Measurements from ENCODE around the gene ZNF217. TPM values are rescaled to one million over a fixed set of nuclear protein-coding genes. Genes with fewer than 3 reads are reported as not detected.

The ZNF217 gene
- total and polyA plus RNA-seq, 9 of the 15 experiments (the other 6 are each of a cell fraction or from before 2014, with no cell fraction given), result 3.0 to 41.8 (median 16.8) TPM

DNA sequence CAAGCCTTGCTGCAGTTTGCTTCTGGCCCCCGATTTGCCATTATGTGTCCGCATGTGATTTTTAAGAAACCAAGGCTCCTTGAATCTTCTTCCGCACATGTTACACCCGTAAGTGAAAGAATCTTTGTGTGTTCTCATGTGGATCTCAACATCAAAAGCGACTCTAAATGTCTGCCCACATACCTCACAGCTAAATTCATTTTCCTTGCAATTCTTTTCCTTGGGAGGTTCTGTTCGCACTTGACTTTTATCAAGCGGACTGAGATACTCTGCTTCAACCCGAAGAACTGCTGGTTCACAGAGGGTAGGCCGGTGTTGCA, 11.4 kb downstream of the ZNF217 start:
- WGBS (ENCODE audit: insufficient coverage, low coverage, missing lambda C conversion rate), result 99% methylated on average over 9 of the region's 9 CpGs
- Histone ChIP-seq H3K79me2 (ENCODE audit: control insufficient read depth, insufficient read depth, low read length) (peaks cover 99% of the 10 kb centered on the region), H2AFZ (ENCODE audit: low read depth, low read length) (no peak overlapping the region), H3K4me2 (ENCODE audit: insufficient read depth, low read length) (no peak overlapping the region), H3K9me1 (ENCODE audit: control insufficient read depth, insufficient read depth, low read length) (no peaks in the 10 kb centered on the region), H3K4me3 (no peak overlapping the region), H3K9me3 (replicated peaks; ENCODE audit: control insufficient read depth, insufficient read depth, low read depth, low read length) (no peaks in the 10 kb centered on the region), H3K36me3 (ENCODE audit: control insufficient read depth, insufficient read depth, low read length) (peaks cover 67% of the 10 kb centered on the region), H3K4me1 (replicated peaks in 1 of 2; ENCODE audit: control insufficient read depth in 2 of 2, insufficient read depth in 2 of 2, low read length in 2 of 2) (peaks cover 8 to 24% of the 10 kb centered on the region in 2 experiments; a peak in 4 of 5 replicates), H3K9ac (ENCODE audit: insufficient read depth in 1 of 2, low read depth in 2 of 2, low read length in 2 of 2) (peak overlapping the region in 1 of 2 experiments; percentile 43; a peak in 1 of 4 replicates), H4K20me1 (replicated peaks; ENCODE audit: control insufficient read depth, insufficient read depth, low read length) (peaks cover 3% of the 10 kb centered on the region; the same call in 1 of the 2 replicates), H3K27me3 (ENCODE audit: control insufficient read depth in 2 of 2, insufficient read depth in 2 of 2, low read length in 2 of 2) (no peaks in the 10 kb centered on the region), H3K27ac (ENCODE audit: extremely low read depth, low read depth, low read length) (no peak overlapping the region)
- ChIA-PET POLR2A (interaction anchor here (0.9 to 1.4 kb wide), 2 partner anchors 11 to 330 kb away, joined by 3 to 4 read pairs; no protein-coding TSS in a partner anchor), CTCF (ENCODE audit: low intra/inter-chr PET ratio) (no interaction called here)
- intact Hi-C loops (cut with micrococcal nuclease), result no loop called here
- DNase-seq (ENCODE audit: extremely low read depth in 1 of 4, low spot score in 3 of 4), result no peak
- FAIRE-seq, result no peak
- in situ Hi-C loops (cut with MboI), result no loop called here
- BruUV-seq (replicated peaks), result no TSS peak
- ATAC-seq, result no peak
- TF ChIP-seq PRMT5 (CRISPR knock-in tag; IDR thresholded peaks at IDR 0.05) (no peak), NRF1 (conservative IDR thresholded peaks at IDR 0.05 in 1 of 2, IDR thresholded peaks at IDR 0.05 in 1 of 2) (no peak), KLF16 (IDR thresholded peaks at IDR 0.05) (no peak), ZNF165 (CRISPR knock-in tag; IDR thresholded peaks at IDR 0.05; ENCODE audit: borderline replicate concordance) (no peak), SETDB1 (IDR thresholded peaks at IDR 0.05; ENCODE audit: low read length) (no peak), BCOR (IDR thresholded peaks at IDR 0.05) (no peak), SMAD4 (CRISPR knock-in tag; conservative IDR thresholded peaks at IDR 0.05) (no peak), NCOA1 (IDR thresholded peaks at IDR 0.05; ENCODE audit: low read depth) (no peak), HDAC6 (IDR thresholded peaks at IDR 0.05; ENCODE audit: low read depth, low read length) (no peak), POU5F1 (IDR thresholded peaks at IDR 0.05; ENCODE audit: borderline replicate concordance, low read depth, low read length, partially characterized antibody) (no peak), FIP1L1 (IDR thresholded peaks at IDR 0.05; ENCODE audit: low read depth, low read length, poor library complexity, severe bottlenecking) (no peak)
- TF ChIP-seq, protein P1, sequence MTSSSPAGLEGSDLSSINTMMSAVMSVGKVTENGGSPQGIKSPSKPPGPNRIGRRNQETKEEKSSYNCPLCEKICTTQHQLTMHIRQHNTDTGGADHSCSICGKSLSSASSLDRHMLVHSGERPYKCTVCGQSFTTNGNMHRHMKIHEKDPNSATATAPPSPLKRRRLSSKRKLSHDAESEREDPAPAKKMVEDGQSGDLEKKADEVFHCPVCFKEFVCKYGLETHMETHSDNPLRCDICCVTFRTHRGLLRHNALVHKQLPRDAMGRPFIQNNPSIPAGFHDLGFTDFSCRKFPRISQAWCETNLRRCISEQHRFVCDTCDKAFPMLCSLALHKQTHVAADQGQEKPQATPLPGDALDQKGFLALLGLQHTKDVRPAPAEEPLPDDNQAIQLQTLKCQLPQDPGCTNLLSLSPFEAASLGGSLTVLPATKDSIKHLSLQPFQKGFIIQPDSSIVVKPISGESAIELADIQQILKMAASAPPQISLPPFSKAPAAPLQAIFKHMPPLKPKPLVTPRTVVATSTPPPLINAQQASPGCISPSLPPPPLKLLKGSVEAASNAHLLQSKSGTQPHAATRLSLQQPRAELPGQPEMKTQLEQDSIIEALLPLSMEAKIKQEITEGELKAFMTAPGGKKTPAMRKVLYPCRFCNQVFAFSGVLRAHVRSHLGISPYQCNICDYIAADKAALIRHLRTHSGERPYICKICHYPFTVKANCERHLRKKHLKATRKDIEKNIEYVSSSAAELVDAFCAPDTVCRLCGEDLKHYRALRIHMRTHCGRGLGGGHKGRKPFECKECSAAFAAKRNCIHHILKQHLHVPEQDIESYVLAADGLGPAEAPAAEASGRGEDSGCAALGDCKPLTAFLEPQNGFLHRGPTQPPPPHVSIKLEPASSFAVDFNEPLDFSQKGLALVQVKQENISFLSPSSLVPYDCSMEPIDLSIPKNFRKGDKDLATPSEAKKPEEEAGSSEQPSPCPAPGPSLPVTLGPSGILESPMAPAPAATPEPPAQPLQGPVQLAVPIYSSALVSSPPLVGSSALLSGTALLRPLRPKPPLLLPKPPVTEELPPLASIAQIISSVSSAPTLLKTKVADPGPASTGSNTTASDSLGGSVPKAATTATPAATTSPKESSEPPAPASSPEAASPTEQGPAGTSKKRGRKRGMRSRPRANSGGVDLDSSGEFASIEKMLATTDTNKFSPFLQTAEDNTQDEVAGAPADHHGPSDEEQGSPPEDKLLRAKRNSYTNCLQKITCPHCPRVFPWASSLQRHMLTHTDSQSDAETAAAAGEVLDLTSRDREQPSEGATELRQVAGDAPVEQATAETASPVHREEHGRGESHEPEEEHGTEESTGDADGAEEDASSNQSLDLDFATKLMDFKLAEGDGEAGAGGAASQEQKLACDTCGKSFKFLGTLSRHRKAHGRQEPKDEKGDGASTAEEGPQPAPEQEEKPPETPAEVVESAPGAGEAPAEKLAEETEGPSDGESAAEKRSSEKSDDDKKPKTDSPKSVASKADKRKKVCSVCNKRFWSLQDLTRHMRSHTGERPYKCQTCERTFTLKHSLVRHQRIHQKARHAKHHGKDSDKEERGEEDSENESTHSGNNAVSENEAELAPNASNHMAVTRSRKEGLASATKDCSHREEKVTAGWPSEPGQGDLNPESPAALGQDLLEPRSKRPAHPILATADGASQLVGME (CRISPR knock-in tag; IDR thresholded peaks at IDR 0.05), result no peak
